ENCODE measurements around the gene AFAP1L1.

GRCh38 chr5:149367249-149367971, 95.8 kb downstream of the AFAP1L1 start:
- TF ChIP-seq CTCF (IDR thresholded peaks at IDR 0.05; ENCODE audit: insufficient read depth, low read depth, low read length) (peak; percentile 94), EZH2 (IDR thresholded peaks at IDR 0.05; ENCODE audit: insufficient read depth, low read length) (no peak)
